Esophagus muscularis mucosa (tissue), 4 donors: ENCODE data around the gene TWF2. TPM values are rescaled to one million over a fixed set of nuclear protein-coding genes. Genes with fewer than 3 reads are reported as not detected.

Experiments used
- DNase-seq: peaks from one replicate; pipeline ENCODE4 v3.0.0-alpha.2; 2017; ENCODE audit errors: extremely low spot score
- H3K27ac ChIP-seq, 4 donors: fragments of 200-600 bp; sonication (generic); replicated peaks in 1 of 4; 1 replicate in 3 of 4; 2 replicates in 1 of 4; pipeline ENCODE4 v1.5.1; 2016 to 2019; ENCODE audit warnings: mild to moderate bottlenecking in 1 of 4
- H3K27me3 ChIP-seq, 4 donors: fragments of 200-600 bp; sonication (generic); one replicate each; pipeline versions ENCODE4 v1.5.1 to v1.6.0; 2016 to 2019
- H3K36me3 ChIP-seq, 4 donors: fragments of 200-600 bp; sonication (generic); one replicate each; pipeline ENCODE4 v1.5.1; 2016 to 2019
- H3K4me1 ChIP-seq, 4 donors: fragments of 200-600 bp; sonication (generic); one replicate each; pipeline ENCODE4 v1.5.1; 2016 to 2019
- H3K4me3 ChIP-seq, 4 donors: fragments of 200-600 bp; sonication (generic); 1 replicate in 2 of 4; 2 replicates in 2 of 4; pipeline ENCODE4 v1.5.1; 2016 to 2019; ENCODE audit warnings: mild to moderate bottlenecking in 4 of 4, moderate library complexity in 1 of 4
- H3K9me3 ChIP-seq, 4 donors: fragments of 200-600 bp; sonication (generic); 1 replicate in 3 of 4; 2 replicates in 1 of 4; pipeline ENCODE4 v1.5.1; 2016 to 2019
- CTCF ChIP-seq, 3 experiments: fragments of 200-600 bp in 2 of 3; fragments of 450-650 bp in 1 of 3; sonication (generic) in 2 of 3; IDR thresholded peaks; one replicate each; pipeline ENCODE4 v1.5.1; 2017 to 2019; ENCODE audit warnings: antibody characterized with exemption in 3 of 3, mild to moderate bottlenecking in 2 of 3, moderate library complexity in 1 of 3
- EP300 ChIP-seq: sonication (generic); formaldehyde crosslinking; IDR thresholded peaks from one replicate; pipeline ENCODE4 v1.6.1; 2017; ENCODE audit warnings: antibody characterized with exemption
- POLR2A ChIP-seq: fragments of 450-650 bp; IDR thresholded peaks from one replicate; pipeline ENCODE4 v1.6.1; 2017; ENCODE audit warnings: antibody characterized with exemption, moderate library complexity, mild to moderate bottlenecking, low read depth
- POLR2AphosphoS5 ChIP-seq, 2 donors: sonication (generic); formaldehyde crosslinking; IDR thresholded peaks; one replicate each; pipeline ENCODE4 v1.6.1; 2017; ENCODE audit warnings: antibody characterized with exemption in 2 of 2
- WGBS: methylation state at CpG from one replicate; pipeline ENCODE4 v1.1.5; 2018; 5-methylcytosine and 5-hydroxymethylcytosine counted together
- intact Hi-C: fragments of 100-400 bp; cut with DNase I; formaldehyde crosslinking; loops from one replicate; pipeline ENCODE4 v1.15.1; 2023
- total RNA-seq, 4 donors: library from RNA; depleted of rRNA; stranded (reverse); fragments of >200 nt; gene quantifications; one replicate each; pipeline versions ENCODE4 v1.1.0 to v1.2.1, GENCODE V29; 2016

TWF2 gene
- total RNA-seq, 4 donors from 2014 or later: 66.4 to 89.5 (median 79.9) TPM

GRCh38 chr3:52213901-52214300 is 25.1 kb downstream of the TWF2 start:
- no peak for DNase-seq
- intact Hi-C loops: no loop called here
- Histone ChIP-seq H3K36me3 (peaks cover 62 to 71% (median 69%) of the 10 kb centered on the region in 4 donors), H3K4me3 (no peak overlapping the region), H3K4me1 (peaks cover 18 to 34% (median 32%) of the 10 kb centered on the region in 4 donors), H3K9me3 (no peaks in the 10 kb centered on the region), H3K27ac (no peak overlapping the region), H3K27me3 (no peaks in the 10 kb centered on the region)
- TF ChIP-seq POLR2A (no peak), POLR2AphosphoS5 (IDR thresholded peaks at IDR 0.05) (no peak), CTCF (IDR thresholded peaks at IDR 0.05) (no peak)

- WGBS: 88% methylated on average over 8 of the region's 8 CpGs
- Histone ChIP-seq H3K27me3 (no peaks in the 10 kb centered on the region), H3K36me3 (peaks cover 71 to 80% (median 78%) of the 10 kb centered on the region in 4 donors), H3K27ac (no peak overlapping the region), H3K4me1 (peaks cover 18 to 25% (median 23%) of the 10 kb centered on the region in 4 donors), H3K9me3 (no peaks in the 10 kb centered on the region), H3K4me3 (no peak overlapping the region)
- intact Hi-C loops: no loop called here
- no peak for TF ChIP-seq POLR2AphosphoS5 (IDR thresholded peaks at IDR 0.05)
- DNase-seq: no peak
Observed at GRCh38 chr3:52213005-52213404, 26.0 kb downstream of the TWF2 start.

- H3K27ac ChIP-seq: no peak overlapping the region
- no peaks in the 10 kb centered on the region for H3K9me3 ChIP-seq
- 91% methylated on average over 18 of the region's 18 CpGs for WGBS
- H3K36me3 ChIP-seq: peaks cover 86 to 96% (median 95%) of the 10 kb centered on the region in 4 donors
- no peak for DNase-seq
- intact Hi-C loops: no loop called here
- no peak overlapping the region for H3K4me3 ChIP-seq
- H3K4me1 ChIP-seq: peaks cover 6 to 9% (median 8%) of the 10 kb centered on the region in 4 donors
- TF ChIP-seq CTCF (IDR thresholded peaks at IDR 0.05) (no peak), POLR2AphosphoS5 (IDR thresholded peaks at IDR 0.05) (no peak), POLR2A (no peak), EP300 (no peak)
- H3K27me3 ChIP-seq: no peaks in the 10 kb centered on the region
Observed at GRCh38 chr3:52211268-52211891, 27.6 kb downstream of the TWF2 start.

GRCh38 chr3:52210550-52211046 is 28.4 kb downstream of the TWF2 start:
- Histone ChIP-seq H3K27me3 (no peaks in the 10 kb centered on the region), H3K27ac (no peak overlapping the region), H3K4me1 (peaks cover 0 to 1% (median under 1%) of the 10 kb centered on the region in 4 donors), H3K4me3 (no peak overlapping the region), H3K9me3 (no peaks in the 10 kb centered on the region), H3K36me3 (peaks cover 94 to 100% (median 100%) of the 10 kb centered on the region in 4 donors)
- TF ChIP-seq POLR2A: no peak
- TF ChIP-seq POLR2AphosphoS5 (IDR thresholded peaks at IDR 0.05): peak in 1 of 2 donors; percentile 9
- no peak for DNase-seq
- intact Hi-C loops: no loop called here
- 79% methylated on average over 6 of the region's 6 CpGs for WGBS

- Histone ChIP-seq H3K27ac (no peak overlapping the region), H3K4me1 (no peaks in the 10 kb centered on the region), H3K27me3 (no peaks in the 10 kb centered on the region), H3K9me3 (no peaks in the 10 kb centered on the region), H3K36me3 (peaks cover 97 to 100% (median 100%) of the 10 kb centered on the region in 4 donors), H3K4me3 (no peak overlapping the region)
- intact Hi-C loops: no loop called here
- no peak for DNase-seq
- TF ChIP-seq POLR2A (no peak), POLR2AphosphoS5 (IDR thresholded peaks at IDR 0.05) (no peak), CTCF (IDR thresholded peaks at IDR 0.05) (no peak), EP300 (no peak)
Observed at GRCh38 chr3:52210037-52210436, 28.9 kb downstream of the TWF2 start.

- intact Hi-C loops: no loop called here
- no peak overlapping the region for H3K27ac ChIP-seq
- 96% methylated on average over 4 of the region's 4 CpGs for WGBS
- peaks cover 96 to 100% (median 100%) of the 10 kb centered on the region in 4 donors for H3K36me3 ChIP-seq
- H3K4me3 ChIP-seq: no peak overlapping the region
- no peaks in the 10 kb centered on the region for H3K4me1 ChIP-seq
- no peaks in the 10 kb centered on the region for H3K27me3 ChIP-seq
- H3K9me3 ChIP-seq: no peaks in the 10 kb centered on the region
- no peak for TF ChIP-seq POLR2A
- no peak for TF ChIP-seq CTCF (IDR thresholded peaks at IDR 0.05)
- no peak for TF ChIP-seq EP300
- no peak for TF ChIP-seq POLR2AphosphoS5 (IDR thresholded peaks at IDR 0.05)
- DNase-seq: no peak
Observed at GRCh38 chr3:52208556-52208955, 30.4 kb downstream of the TWF2 start.
